GM21381 (cell line): ENCODE data around the gene MRPL37.
A peak's percentile ranks its signal among the peaks of the same experiment; 100 is the strongest.
"Not testable (repeated sequence)": the region's sequence is repeated elsewhere in the genome, so short reads cannot be mapped to it uniquely, and the experiment has no call there.

Experiments
- ATAC-seq: cut with Tn5 transposase; IDR thresholded peaks from one replicate; pipeline ENCODE4 v1.9.1; 2021; ENCODE audit warnings: mild to moderate bottlenecking, moderate library complexity; ENCODE audit not compliant: unreplicated experiment

The MRPL37 gene

DNA sequence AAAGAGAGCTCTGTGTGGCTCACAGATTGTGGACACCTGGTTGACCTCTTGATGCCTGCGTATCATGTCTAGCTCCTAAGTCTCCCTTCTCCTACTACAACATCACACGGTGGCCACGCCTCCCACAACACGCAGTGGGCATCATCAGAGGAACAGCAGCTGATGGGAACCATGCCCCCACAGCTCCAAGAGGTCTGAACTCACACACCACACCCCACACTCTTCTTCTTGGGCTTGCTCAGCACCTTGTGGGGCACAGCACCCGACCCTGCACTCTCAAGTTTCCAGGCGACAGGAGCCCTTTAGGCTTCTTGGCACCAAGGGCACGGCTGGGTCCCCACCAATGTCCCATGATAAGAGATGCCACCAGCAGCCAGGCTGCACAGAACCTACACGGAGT lies 28.4 kb upstream of the MRPL37 start:
- no peak for ATAC-seq

DNA sequence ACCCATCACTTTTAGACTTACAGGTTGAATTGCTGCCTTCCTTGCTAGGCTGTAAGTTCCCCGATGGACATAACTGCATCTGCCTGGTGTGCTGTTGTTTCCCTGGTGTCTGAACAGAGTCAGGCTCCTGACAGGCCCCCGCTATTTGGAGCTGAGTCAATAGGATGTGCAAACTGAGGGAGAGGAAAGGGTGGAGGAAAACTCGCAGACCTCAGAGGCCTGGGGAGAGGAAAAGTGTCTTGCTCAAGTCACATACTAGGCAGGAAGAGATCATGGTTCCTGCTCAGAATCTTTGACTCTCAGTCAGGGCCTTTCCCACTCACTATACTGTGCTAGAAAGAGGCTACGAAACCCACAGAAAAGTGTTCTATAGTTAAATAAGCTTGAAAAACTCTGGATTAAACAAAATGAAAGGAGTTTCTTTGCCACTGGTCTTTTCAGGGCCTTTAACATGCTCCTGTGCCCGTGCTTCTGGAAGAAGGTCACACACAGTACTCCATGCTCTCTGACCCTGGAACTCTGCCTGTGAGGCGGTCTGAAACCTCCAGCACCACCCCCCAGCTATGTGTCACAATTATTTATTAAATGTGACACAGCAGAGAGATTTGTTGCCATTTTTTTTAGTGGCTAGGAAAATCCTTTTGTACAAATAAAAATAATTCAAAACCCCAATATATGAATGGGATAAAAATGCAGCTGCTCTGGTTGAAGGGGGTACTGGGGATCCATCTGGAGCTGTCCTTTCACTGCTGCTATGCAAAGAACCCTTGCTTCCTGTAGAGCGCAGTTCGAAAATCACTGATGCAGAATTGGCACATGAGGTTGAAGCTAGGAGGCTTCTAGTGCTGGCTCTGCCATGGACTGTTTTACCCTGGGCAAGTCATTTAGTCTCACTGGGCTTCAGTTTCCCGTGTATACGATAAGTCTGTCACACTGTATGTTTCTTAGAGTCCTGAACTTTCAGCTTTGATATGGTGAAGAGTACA lies 27.1 kb upstream of the MRPL37 start:
- ATAC-seq = no peak

DNA sequence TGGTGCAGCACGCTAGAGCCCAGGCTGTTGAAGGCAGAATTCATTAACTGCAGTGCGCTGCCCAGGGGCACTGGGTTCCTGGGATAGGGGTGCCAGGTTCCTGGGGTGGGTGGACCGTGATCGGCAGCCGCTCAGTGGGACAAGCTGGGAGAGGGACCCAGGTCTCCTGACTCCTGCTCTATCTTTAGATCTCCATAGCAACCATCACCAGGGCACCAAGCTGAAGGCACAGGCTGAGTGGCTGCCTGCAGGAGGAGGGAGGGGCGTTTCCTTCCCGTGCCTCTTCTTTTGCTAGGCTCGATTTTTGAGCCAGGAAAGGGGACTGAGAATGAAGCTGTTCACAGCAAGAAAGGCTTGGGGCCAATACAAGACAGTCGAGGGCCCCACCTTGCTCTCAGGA lies 26.3 kb upstream of the MRPL37 start:
- no peak for ATAC-seq

DNA sequence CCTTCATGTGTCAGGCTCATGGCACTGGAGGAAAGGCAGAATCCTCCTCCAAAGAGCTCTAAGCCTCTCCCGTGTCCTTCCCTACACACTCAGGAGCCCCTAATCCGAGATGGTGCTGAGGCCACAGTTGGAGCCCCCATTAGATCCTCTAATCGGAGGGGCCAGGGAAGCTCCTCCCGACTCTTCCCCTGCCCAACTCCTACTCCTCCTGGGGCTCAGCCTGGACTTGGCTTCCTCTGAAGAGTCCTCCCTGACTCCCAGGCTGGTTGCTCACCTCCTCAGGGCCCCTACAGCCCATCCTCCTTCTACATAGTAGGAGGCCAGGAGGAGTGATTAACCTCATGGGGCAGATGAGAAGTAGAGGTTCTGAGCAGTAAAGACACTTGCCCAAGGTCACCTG lies 25.9 kb upstream of the MRPL37 start:
- no peak for ATAC-seq

DNA sequence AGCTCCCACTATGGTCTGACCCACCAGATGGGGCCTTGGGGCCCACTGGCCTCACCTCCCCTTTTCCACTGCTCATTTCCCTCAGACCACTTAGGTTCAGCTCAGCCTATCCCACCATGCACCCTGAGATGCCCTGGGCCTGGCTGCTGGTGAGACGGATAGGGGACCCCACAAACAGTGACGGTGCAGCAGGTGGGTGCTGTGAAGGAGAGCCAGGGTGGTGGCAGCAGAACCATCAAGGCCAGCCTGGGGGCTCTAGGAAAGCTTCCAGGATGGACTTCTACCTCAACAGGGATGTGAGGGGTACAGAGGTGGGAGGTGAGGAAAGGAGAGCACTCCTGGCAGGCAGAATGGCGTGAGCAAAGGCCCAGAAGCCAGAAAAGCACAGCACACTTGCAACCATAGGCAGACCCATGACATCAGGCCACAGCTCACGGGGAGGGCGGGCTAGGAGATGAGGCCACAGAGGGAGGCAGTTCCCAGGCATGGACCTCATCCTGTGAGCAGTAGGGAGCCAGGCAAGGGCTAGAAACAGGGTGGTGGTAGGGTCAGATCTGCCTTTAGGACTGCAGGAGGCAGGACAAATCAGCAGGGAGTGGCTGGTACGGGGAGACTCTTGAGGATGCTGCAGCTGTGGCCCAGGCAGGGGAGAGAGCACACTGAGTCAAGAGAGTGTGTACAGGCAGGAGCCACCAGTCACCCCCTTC lies 23.2 kb upstream of the MRPL37 start:
- ATAC-seq = no peak

DNA sequence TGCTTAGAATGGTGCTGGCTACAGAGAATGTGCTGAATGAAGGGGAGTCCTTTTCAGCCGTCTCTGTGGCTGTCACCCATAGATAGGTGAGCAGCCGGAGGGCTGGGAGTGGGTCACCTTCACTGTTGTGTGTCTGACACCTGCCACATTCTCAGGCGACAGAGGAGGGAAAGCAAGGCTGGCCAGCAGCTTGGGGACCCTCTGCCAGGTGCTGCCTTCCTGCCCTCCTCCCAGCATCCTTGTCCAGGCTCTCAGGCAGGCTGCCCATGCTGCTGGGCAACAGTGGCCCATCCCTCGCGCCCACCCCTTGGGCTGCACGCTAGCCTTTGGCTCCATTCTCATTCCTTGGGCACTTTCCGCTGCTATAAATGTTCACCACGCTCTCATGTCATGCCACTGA lies 22.2 kb upstream of the MRPL37 start:
- no peak for ATAC-seq

DNA sequence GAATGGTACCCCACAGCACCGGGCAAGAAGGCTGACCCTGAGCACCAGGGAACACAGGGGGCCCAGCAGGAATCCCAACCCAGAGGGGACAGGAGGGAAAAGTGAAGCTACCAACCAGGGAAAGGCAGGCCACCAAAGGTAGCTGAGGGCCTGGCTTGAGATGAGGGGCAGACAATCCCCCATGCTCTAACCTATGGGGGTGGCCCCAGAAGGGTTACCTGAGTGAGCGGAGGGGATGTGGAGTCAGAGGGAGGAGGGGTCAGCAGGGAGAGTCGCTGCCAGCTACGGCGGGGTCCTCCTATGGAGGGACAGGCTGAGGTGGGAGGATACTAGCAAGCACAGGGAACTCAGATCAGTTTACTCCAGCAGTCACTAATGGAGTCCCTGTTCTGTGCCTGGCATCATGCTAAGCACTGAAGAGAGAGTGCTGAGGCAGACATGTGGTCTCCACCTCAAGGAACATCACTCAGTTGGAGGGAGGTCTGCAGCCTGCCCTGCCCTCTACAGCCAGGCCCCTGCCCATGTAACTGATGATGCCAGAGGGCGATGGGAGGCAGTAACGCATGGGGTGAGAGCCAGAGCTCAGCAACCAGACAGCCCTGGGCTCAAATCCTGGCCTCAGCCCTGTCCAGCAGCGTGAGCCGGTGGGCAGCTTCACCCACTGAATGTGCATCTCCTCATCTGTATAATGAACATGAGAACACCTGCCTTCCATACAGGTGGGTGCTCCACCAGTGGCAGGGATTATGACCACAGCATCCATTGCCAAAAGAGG lies 21.5 kb upstream of the MRPL37 start:
- ATAC-seq = no peak

DNA sequence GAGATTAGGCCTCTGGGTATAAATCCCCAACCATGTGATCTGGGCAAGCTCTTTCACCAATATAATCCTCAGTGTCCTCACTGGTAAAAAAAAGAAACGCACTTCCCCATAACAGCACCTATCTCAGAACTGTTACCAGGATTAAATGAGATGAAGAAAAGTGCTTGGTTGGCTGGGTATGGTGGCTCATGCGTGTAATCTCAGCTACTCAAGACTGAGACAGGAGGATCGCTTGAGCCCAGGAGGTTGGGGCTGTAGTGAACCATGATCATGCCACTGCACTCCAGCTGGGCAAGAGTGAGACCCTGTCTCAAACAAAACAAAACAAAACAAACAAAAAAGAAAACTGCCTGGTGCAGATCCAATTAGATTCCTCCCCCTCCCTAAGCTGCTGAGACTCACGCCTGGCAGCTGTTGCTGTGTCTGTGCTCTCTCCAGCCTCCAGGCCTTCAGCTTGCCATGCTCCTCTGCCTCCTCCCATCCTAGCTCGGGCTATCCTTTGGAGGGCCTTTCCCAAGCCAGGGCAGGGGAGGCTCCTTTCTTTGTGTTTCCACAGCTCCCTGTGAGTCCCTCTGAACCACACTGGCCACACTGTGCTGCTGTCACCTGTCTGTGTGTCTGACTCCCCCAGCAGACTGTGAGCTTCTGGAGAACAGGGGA lies 19.1 kb upstream of the MRPL37 start:
- no peak for ATAC-seq

DNA sequence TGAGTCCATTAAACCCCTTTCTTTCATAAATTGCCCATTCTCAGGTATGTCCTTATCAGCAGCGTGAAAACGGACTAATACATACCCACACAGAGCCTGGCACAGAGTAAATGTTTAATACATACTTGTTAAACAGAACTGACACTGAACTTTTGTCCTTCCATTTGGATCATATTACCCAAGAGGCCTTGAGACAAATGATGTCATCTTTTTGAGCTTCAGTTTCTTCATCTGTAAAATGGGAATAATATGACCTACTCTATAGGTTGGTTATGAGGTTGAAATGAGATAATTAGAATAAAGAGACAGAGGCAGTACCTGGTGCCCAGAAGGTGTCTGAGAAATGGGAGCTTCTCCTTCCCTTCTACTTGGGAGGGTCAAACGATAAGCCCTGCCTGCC lies 13.9 kb upstream of the MRPL37 start:
- no peak for ATAC-seq

DNA sequence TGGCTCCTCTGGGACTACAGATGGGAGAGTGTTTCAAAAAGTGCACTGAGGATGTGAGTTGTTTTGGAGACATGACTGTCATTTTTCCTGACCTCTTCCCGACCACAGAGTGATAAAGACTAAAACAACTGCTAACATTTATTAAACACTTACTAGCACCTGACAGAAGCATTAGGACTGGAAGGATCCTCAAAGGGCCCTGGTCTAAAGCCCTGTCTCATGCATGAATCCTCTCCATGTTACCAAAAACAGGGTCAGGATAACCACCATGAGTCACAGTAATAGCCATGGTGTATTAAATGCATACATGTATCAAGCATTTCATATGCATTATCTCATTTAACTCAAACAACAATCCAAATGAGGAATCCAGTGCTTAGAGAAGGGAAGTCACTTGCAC lies 11.7 kb upstream of the MRPL37 start:
- ATAC-seq = no peak

DNA sequence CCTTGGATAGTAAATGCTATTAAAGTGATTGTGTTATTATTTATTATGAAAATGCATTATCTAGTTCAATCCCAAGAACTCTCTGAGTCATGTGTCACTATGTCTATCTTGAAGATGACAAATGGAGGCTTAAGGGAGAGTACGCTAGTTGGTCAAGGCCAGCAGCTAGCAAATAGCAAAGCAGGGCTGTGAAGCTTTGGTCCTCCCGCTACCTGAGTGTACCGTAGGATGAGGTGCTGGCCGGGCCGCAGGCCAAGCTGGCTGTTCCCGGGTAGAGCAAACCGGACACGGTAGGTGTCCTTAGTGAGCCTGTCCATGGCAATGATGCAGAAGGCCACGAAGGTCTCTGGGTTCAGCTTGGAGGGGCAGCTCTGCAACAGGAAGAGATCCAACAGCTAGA lies 9.4 kb upstream of the MRPL37 start:
- ATAC-seq = no peak

DNA sequence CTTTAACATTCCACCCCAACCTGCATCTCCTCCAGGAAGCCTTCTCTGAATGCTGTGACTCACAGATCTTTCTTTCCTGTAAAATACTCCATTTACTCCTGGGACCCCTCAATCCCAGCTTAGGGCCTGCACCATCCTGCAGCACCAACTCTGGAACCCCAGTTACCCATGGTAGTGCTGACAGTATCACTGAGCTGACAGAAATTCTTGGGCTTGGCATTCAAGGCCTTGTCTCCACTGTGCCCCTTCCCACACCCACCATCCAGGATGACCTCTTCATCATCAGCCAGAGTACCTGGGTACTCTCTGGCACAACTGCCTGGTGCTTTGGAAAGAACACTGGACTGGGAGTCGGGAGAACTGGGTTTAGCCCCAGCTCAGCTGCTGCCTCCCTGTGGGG lies 8.4 kb upstream of the MRPL37 start:
- ATAC-seq = no peak

DNA sequence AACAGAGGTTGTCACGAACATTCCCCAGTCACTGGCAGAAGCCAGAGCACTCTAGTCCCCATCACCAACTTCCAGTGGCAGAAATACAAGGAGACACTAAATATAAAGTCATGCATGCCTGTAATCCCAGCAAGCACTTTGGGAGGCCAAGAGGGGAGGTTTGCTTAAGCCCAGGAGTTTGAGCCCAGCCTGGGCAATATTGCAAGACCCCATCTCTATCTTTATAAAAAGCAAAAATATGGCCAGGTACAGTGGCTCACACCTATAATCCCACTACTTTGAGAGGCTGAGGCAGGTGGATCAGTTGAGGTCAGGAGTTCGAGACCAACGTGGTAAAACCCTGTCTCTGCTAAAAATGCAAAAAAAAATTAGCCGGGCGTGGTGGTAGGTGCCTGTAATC lies 6.5 kb upstream of the MRPL37 start:
- no peak for ATAC-seq

DNA sequence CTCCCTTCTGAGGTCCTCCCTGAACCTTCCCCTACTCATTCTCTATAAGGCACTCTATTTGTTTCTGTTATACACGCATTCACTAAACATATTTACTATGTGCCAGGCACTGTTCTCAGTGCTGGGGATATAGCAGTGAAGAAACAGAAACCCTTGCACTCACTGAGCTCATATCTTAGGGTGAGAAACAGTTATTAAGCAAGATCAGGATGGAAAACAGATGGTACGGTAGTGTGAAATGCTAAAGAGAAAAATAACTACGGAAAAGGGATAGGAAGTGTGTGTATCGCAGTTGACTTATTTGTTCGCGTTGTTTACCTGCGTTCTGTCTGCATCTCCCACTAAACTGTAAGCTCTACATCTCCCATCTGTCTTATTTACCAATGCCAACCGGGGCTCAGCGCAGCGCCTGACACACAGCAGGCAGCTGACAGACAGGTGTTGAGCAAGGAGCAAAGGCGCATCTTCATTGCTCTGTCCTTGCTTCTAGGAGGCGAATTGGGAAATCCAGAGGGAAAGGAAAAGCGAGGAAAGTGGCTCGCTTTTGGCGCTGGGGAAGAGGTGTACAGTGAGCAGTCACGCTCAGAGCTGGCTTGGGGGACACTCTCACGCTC lies 709 bp upstream of the MRPL37 start:
- peak; percentile 4 for ATAC-seq

DNA sequence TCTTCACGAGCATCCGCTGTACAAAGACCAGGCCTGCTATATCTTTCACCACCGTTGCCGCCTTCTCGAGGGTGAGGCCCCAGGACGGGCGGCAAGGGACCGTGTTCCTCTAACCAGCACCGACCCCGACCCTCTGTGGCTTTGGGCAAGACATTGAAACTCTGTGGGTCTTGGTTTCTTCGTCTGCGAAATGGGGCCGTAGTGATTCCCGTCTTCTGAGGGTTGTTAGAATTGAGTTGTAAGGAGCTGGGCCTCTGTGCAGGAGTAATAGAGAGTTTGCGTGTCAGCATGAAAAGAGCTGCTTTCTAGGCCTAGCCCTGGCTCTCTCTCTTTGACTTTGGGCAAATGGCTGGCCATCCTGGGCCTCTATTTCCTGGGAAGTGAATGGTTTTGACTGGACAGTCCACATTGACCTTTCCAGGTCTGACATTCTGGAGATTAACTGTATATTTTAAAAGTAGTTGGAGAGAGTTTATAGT lies 591 bp downstream of the MRPL37 start:
- ATAC-seq = no peak

DNA sequence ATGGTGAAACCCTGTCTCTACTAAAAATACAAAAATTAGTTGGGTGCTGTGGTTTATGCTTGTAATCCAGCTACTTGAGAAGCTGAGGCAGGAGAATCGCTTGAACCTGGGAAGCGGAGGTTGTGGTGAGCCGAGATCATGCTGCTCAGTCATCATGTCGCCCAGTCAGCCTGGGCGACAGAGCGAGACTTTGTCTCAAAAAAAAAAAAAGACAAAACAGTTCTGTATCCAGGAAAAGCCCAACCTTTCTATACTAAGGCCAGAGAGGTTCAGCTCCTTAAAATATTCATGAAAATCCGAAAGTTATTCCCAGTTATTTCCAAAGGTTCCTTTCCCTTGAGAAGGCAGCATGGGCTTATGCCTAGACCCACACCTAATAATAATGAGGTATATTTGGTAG lies 4.2 kb downstream of the MRPL37 start:
- ATAC-seq = no peak

DNA sequence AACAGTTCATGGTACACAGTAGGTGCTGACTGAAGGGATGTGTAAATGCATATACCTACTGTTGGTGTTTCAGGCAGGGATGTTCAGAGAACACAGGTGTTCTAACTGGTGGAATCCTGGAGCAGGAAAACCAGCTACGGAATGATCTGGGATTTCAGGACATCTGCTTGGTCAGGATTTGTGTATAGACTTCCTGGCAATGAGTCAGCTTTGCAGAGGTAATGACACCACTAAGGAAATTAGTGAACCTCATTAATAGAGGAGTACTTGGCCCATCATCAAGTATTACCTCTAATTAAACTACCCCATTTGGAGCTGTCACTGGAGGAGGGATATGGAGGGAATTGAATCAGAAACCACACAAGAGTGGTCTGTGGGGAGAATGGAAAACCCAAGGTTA lies 7.3 kb downstream of the MRPL37 start:
- no peak for ATAC-seq

DNA sequence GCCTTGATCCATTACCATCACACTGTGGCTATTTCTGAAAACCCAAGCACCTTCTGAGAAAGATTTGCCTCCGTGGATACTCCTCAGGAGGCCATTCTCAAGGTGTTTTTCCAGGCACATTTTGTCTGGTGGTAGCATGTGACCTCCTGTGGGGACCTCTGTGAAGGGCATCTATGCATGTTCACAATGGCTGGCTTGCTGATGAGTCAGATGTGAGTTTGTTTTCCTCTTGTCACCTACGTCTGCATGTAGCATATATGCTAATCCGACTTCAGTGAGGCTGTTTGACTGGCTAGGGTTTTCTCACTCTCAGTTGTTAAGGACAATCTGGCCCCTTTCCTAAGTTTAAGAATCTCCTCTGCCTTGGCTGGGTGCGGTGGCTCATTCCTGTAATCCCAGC lies 7.9 kb downstream of the MRPL37 start:
- ATAC-seq = not testable (repeated sequence)

DNA sequence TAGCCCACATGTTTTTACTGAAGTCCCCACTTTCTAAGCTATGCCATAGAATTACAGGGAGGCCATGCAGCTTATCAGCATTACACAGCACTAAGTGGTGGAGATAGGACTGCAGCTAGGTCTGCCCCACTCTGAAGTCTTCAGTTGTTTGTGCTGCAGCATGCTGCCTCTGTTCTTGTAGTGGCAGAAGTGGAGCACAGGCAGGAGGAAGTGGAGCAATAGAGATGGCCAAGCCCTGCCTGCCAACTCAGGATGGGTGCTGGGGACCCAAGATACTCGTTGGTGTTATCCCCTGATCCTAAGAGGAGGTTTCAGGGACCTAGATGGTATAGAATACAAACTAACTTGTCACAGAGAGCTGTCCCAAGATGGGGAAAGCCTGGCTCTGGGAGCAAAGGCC lies 12.9 kb downstream of the MRPL37 start:
- ATAC-seq = no peak

DNA sequence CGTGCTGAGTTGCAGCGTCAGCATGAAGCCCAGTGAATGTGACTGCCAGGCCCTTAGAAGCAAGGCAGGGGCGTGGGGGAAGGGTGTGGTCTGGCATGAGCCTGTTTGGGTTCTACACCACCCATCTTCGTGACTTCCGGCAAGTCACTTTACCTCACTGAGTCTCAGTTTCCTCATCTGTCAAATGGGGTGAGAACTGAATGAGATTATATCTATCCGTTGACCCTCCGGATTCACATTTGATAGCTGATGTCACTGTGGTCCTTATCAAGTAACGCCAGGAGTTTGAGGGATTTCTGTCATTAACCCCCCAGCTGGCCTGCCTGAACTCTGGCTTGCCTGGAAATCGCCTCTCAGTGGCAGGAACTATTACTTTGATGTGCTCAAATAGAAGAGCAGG lies 15.6 kb downstream of the MRPL37 start:
- ATAC-seq = no peak
